A673 (cell line): Measurements from ENCODE around the gene CDH20. TPM values are rescaled to one million over a fixed set of nuclear protein-coding genes. Genes with fewer than 3 reads are reported as not detected.

Experiments
- BruUV-seq: library from RNA; stranded (reverse); fragments of 400-500 nt; replicated peaks from 2 replicates; lab custom pipeline; 2021; lab: Mats Ljungman, UMichigan
- CTCF ChIA-PET: fragments of 300-600 bp; sonication (Branson Sonifier 250); formaldehyde crosslinking; loops from one replicate; lab custom pipeline; 2022; ENCODE audit warnings: antibody characterized with exemption; lab: Charles Lee
- POLR2A ChIA-PET: fragments of 300-600 bp; sonication (Branson Sonifier 250); formaldehyde crosslinking; loops from one replicate; lab custom pipeline; 2022; ENCODE audit warnings: antibody characterized with exemption; ENCODE audit not compliant: low non-redundant PET; lab: Charles Lee
- DNase-seq: peaks from one replicate; pipeline ENCODE4 v3.0.0-alpha.2; 2015; ENCODE audit warnings: low spot score
- H3K27ac ChIP-seq: fragments of 200-600 bp; sonication (generic); 2 replicates; pipeline ENCODE4 v1.5.1; 2016; ENCODE audit warnings: mixed run types, low read depth, mild to moderate bottlenecking, mixed read lengths, antibody characterized with exemption, low read length; ENCODE audit not compliant: poor library complexity, severe bottlenecking
- H3K27me3 ChIP-seq: fragments of 200-600 bp; sonication (generic); replicated peaks from 2 replicates; pipeline ENCODE4 v1.6.1; 2017; ENCODE audit warnings: mixed run types, low read depth, mild to moderate bottlenecking, mixed read lengths, antibody characterized with exemption, low read length; ENCODE audit not compliant: insufficient read depth, poor library complexity
- H3K36me3 ChIP-seq: fragments of 200-600 bp; sonication (generic); 2 replicates; pipeline ENCODE4 v1.6.1; 2016; ENCODE audit warnings: mixed run types, mild to moderate bottlenecking, mixed read lengths, antibody characterized with exemption, low read length; ENCODE audit not compliant: insufficient read depth, poor library complexity, severe bottlenecking
- H3K4me1 ChIP-seq: fragments of 200-600 bp; sonication (generic); 2 replicates; pipeline ENCODE4 v1.6.1; 2017; ENCODE audit warnings: mixed run types, mild to moderate bottlenecking, mixed read lengths, antibody characterized with exemption, low read length; ENCODE audit not compliant: insufficient read depth, poor library complexity, severe bottlenecking
- H3K4me3 ChIP-seq: fragments of 200-600 bp; sonication (generic); 2 replicates; pipeline ENCODE4 v1.5.1; 2016; ENCODE audit warnings: low read depth, mixed run types, mild to moderate bottlenecking, mixed read lengths, low read length; ENCODE audit not compliant: poor library complexity, severe bottlenecking
- H3K9me3 ChIP-seq: fragments of 200-600 bp; sonication (generic); 2 replicates; pipeline ENCODE4 v1.6.1; 2016; ENCODE audit warnings: mixed run types, low read depth, mild to moderate bottlenecking, mixed read lengths, antibody characterized with exemption, low read length; ENCODE audit not compliant: poor library complexity, severe bottlenecking
- EZH2 ChIP-seq: fragments of 200-600 bp; sonication (generic); IDR thresholded peaks from 2 replicates; pipeline ENCODE4 v1.6.1; 2017; ENCODE audit warnings: borderline replicate concordance, low read depth, mild to moderate bottlenecking, mixed read lengths, antibody characterized with exemption, low read length; ENCODE audit not compliant: poor library complexity, severe bottlenecking
- intact Hi-C: fragments of 100-400 bp; cut with micrococcal nuclease; formaldehyde crosslinking; loops from one replicate; pipeline ENCODE4 v1.10.0; 2022; ENCODE audit not compliant: unreplicated experiment
- total RNA-seq: library from RNA; stranded (reverse); gene quantifications from 2 replicates; pipeline ENCODE4 v1.2.3, GENCODE V29; 2021
- TF ChIP-seq, protein P1 (sequence below): fragments of 300-800, 200-600 bp; sonication (generic); conservative IDR thresholded peaks from 2 replicates; pipeline ENCODE4 v1.5.1; 2017; ENCODE audit warnings: low read depth, mild to moderate bottlenecking, antibody characterized with exemption, low read length, moderate library complexity, mixed read lengths

Gene CDH20
- total RNA-seq, 1 experiment from 2014 or later = 0.21 TPM

DNA sequence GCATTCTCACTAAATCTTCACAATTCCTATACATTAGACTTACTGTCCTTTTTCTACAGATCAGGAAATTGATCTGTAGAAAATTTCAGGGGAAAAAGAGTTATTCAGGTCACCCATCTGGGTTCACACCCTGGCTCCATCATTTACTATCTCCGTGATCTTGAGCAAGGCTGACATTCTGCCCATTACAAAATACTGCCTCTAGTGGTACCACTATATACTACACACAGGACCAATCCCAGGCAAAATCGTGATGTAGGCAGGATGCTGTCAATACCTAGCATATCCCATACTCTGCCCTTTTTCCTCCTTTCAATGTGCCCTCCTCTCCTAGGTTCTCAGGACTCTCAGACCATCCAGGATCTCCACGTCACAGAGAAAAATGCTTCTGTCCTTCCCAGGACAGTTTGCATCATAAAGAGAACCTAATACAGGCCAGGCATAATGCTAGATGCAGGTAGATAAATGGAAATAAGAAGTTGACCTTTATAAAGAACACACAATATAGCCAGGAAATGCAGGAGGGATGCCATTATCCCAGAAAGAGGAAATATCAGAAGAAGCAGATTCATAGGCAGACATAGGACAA is 101.9 kb downstream of the CDH20 start:
- Histone ChIP-seq H3K4me1 (no peaks in the 10 kb centered on the region), H3K27me3 (peaks cover 2% of the 10 kb centered on the region), H3K4me3 (no peak overlapping the region), H3K27ac (no peak overlapping the region), H3K36me3 (no peaks in the 10 kb centered on the region), H3K9me3 (no peaks in the 10 kb centered on the region)
- DNase-seq = peak; percentile 35
- no peak for TF ChIP-seq EZH2
- TF ChIP-seq, protein P1, sequence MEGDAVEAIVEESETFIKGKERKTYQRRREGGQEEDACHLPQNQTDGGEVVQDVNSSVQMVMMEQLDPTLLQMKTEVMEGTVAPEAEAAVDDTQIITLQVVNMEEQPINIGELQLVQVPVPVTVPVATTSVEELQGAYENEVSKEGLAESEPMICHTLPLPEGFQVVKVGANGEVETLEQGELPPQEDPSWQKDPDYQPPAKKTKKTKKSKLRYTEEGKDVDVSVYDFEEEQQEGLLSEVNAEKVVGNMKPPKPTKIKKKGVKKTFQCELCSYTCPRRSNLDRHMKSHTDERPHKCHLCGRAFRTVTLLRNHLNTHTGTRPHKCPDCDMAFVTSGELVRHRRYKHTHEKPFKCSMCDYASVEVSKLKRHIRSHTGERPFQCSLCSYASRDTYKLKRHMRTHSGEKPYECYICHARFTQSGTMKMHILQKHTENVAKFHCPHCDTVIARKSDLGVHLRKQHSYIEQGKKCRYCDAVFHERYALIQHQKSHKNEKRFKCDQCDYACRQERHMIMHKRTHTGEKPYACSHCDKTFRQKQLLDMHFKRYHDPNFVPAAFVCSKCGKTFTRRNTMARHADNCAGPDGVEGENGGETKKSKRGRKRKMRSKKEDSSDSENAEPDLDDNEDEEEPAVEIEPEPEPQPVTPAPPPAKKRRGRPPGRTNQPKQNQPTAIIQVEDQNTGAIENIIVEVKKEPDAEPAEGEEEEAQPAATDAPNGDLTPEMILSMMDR = peak; percentile 65
- intact Hi-C loops = no loop called here
- ChIA-PET POLR2A (no interaction called here), CTCF (no interaction called here)
- BruUV-seq = no TSS peak

DNA sequence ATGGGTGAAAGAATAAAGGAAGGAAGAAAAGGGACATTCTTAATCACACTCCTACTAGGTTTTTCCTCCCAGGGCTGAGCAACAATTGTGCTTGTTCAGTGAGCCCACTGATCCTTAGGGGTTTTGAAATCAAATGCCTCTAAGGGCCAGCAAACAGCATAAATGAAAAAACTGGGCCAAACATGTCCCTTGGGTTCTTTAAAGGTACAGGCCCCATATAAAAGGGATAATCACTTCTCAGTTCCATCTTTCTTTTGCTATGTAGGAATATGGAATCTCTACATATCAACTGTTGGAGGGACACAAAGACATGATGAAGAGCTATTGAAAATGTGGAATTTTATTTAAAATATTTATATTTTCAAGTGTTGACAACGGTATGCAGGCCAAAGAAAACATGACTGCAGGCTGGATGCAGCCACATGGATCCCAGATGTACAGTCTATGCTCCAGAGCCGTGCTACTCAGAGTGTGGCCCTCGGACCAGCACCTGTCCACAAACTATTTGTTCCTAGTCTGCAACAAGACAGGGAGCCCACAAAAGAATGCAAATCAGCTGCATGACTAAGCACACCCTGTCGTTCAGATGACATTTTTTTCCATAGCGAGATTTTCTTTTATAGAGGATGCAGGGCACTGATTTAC is 110.0 kb downstream of the CDH20 start:
- intact Hi-C loops = no loop called here
- DNase-seq = no peak
- Histone ChIP-seq H3K36me3 (no peaks in the 10 kb centered on the region), H3K27ac (no peak overlapping the region), H3K27me3 (peaks cover 20% of the 10 kb centered on the region), H3K4me3 (no peak overlapping the region), H3K9me3 (no peaks in the 10 kb centered on the region), H3K4me1 (no peaks in the 10 kb centered on the region)
- ChIA-PET POLR2A (no interaction called here), CTCF (no interaction called here)
- TF ChIP-seq, protein P1 = no peak
- TF ChIP-seq EZH2 = no peak
- no TSS peak for BruUV-seq

DNA sequence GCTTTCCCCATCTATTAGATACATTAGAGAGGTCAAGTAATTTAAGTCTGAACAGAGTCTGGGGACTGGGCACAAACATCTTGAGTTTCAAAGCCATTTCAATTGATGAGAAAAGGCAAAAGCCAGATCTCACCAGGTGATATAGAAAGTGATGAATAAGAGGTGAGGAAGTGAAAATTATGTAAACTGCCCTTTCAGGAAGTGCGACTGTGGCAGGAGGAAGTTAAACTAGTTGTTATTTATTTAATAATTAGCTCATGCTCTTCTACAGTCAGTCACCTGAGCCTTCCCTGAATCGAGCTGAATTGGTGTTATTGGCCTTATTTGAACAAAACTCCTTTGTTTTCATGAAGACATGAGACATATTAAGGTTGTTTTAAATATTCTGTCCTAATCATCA is 115.1 kb downstream of the CDH20 start:
- Histone ChIP-seq H3K4me3 (no peak overlapping the region), H3K27ac (no peak overlapping the region), H3K27me3 (peaks cover 32% of the 10 kb centered on the region), H3K4me1 (no peaks in the 10 kb centered on the region), H3K36me3 (no peaks in the 10 kb centered on the region), H3K9me3 (no peaks in the 10 kb centered on the region)
- intact Hi-C loops = no loop called here
- DNase-seq = no peak
- TF ChIP-seq, protein P1 = no peak
- TF ChIP-seq EZH2 = no peak
- POLR2A ChIA-PET = no interaction called here
- CTCF ChIA-PET = interaction anchor here (1.1 kb wide), 1 partner anchor 9 kb away, joined by 3 read pairs; no protein-coding TSS in a partner anchor
- BruUV-seq = no TSS peak
